ENCODE data around the gene MED13L.

GRCh38 chr12:116090516-116090915, 187.0 kb downstream of the MED13L start:
- no peak for TF ChIP-seq POLR2A (IDR thresholded peaks at IDR 0.05; ENCODE audit: low read depth, low read length)
- TF ChIP-seq CTCF (conservative IDR thresholded peaks at IDR 0.05; ENCODE audit: low read depth, low read length) = no peak
- TF ChIP-seq RAD21 (IDR thresholded peaks at IDR 0.05; ENCODE audit: low read length) = no peak
